ENCODE results near the gene FAM149A. TPM values are rescaled to one million over a fixed set of nuclear protein-coding genes. Genes with fewer than 3 reads are reported as not detected.
A peak's percentile ranks its signal among the peaks of the same experiment; 100 is the strongest.

FAM149A gene
- total and polyA plus RNA-seq, 8 donors: 11.9 to 31.4 (median 20.6) TPM

- no peaks in the 10 kb centered on the region for H3K4me1 ChIP-seq
- no peak for DNase-seq
- ATAC-seq: no peak
These were observed 63.1 kb downstream of the FAM149A start for GRCh38 chr4:186167605-186168004.

GRCh38 chr4:186168750-186169149 is 64.2 kb downstream of the FAM149A start:
- DNase-seq: no peak
- TF ChIP-seq CTCF (IDR thresholded peaks at IDR 0.05): no peak

More at GRCh38 chr4:186167605-186168004, 63.1 kb downstream of the FAM149A start:
- no peak for TF ChIP-seq CTCF (IDR thresholded peaks at IDR 0.05)
- Histone ChIP-seq H3K4me3 (no peak overlapping the region), H3K9me3 (no peaks in the 10 kb centered on the region), H3K27ac (no peak overlapping the region), H3K36me3 (peaks cover 0 to 19% (median 13%) of the 10 kb centered on the region in 3 donors), H3K27me3 (no peaks in the 10 kb centered on the region)
- 93 to 96% methylated on average over 5 of the region's 5 CpGs for WGBS, 2 donors
- FAIRE-seq: no peak
- intact Hi-C loops (cut with DNase I): no loop called here

GRCh38 chr4:186169333-186169944 is 64.9 kb downstream of the FAM149A start:
- no peak overlapping the region for H3K4me3 ChIP-seq
- intact Hi-C loops (cut with DNase I): no loop called here
- no peak overlapping the region for H3K27ac ChIP-seq
- 88 to 90% methylated on average over 18 of the region's 18 CpGs for WGBS, 2 donors
- H3K27me3 ChIP-seq: no peaks in the 10 kb centered on the region
- ATAC-seq (peak in 1 of 4 donors; percentile 9), DNase-seq (no peak), FAIRE-seq (no peak)
- no peak for TF ChIP-seq CTCF (IDR thresholded peaks at IDR 0.05)
- no peaks in the 10 kb centered on the region for H3K4me1 ChIP-seq
- no peaks in the 10 kb centered on the region for H3K9me3 ChIP-seq
- peaks cover 0 to 9% (median 3%) of the 10 kb centered on the region in 3 donors for H3K36me3 ChIP-seq

More at GRCh38 chr4:186168750-186169149, 64.2 kb downstream of the FAM149A start:
- no peaks in the 10 kb centered on the region for H3K9me3 ChIP-seq
- WGBS, 2 donors: 82 to 91% methylated on average over 9 of the region's 9 CpGs
- no peak overlapping the region for H3K4me3 ChIP-seq
- intact Hi-C loops (cut with DNase I): no loop called here
- peaks cover 0 to 13% (median 8%) of the 10 kb centered on the region in 3 donors for H3K36me3 ChIP-seq
- no peak for FAIRE-seq
- H3K27me3 ChIP-seq: no peaks in the 10 kb centered on the region
- peak in 2 of 4 donors; percentile 35 to 36 for ATAC-seq
- no peaks in the 10 kb centered on the region for H3K4me1 ChIP-seq
- no peak overlapping the region for H3K27ac ChIP-seq

- no peaks in the 10 kb centered on the region for H3K9me3 ChIP-seq
- peaks cover 0 to 6% (median 3%) of the 10 kb centered on the region in 3 donors for H3K36me3 ChIP-seq
- no peaks in the 10 kb centered on the region for H3K27me3 ChIP-seq
- no peak for DNase-seq
- no peak overlapping the region for H3K4me3 ChIP-seq
- 92 to 96% methylated on average over 16 of the region's 16 CpGs for WGBS, 2 donors
- no peak overlapping the region for H3K27ac ChIP-seq
- intact Hi-C loops (cut with DNase I): no loop called here
- ATAC-seq: peak in 2 of 4 donors; percentile 22 to 29
- H3K4me1 ChIP-seq: no peaks in the 10 kb centered on the region
- no peak for TF ChIP-seq CTCF (IDR thresholded peaks at IDR 0.05)
- FAIRE-seq: no peak
These were observed 65.7 kb downstream of the FAM149A start for GRCh38 chr4:186169945-186170802.
